ENCODE measurements around the gene ZBED6.

- TF ChIP-seq POLR2AphosphoS5 (IDR thresholded peaks at IDR 0.05) (no peak), EP300 (IDR thresholded peaks at IDR 0.05) (no peak), CTCF (IDR thresholded peaks at IDR 0.05) (no peak)
Observed at GRCh38 chr1:203789966-203790365, 5.5 kb upstream of the ZBED6 start.
